Measurements from ENCODE around the gene INTS1. TPM values are rescaled to one million over a fixed set of nuclear protein-coding genes. Genes with fewer than 3 reads are reported as not detected.

Gene INTS1
- total RNA-seq, 1 donor: 66.2 TPM

- Histone ChIP-seq H3K4me2 (ENCODE audit: insufficient read depth, low read length) (no peak overlapping the region), H3K4me3 (ENCODE audit: insufficient read depth, low read length) (no peak overlapping the region), H2AFZ (ENCODE audit: low read length) (no peak overlapping the region), H3K27ac (ENCODE audit: low read depth, low read length) (no peak overlapping the region), H3K4me1 (ENCODE audit: insufficient read depth, low read length) (no peaks in the 10 kb centered on the region), H4K20me1 (ENCODE audit: insufficient read depth, low read length) (no peaks in the 10 kb centered on the region), H3K27me3 (ENCODE audit: insufficient read depth, low read length) (no peaks in the 10 kb centered on the region), H3K9me3 (ENCODE audit: low read depth, low read length) (no peaks in the 10 kb centered on the region), H3K79me2 (ENCODE audit: insufficient read depth, low read length) (no peaks in the 10 kb centered on the region), H3K36me3 (ENCODE audit: insufficient read depth, low read length) (no peaks in the 10 kb centered on the region)
- TF ChIP-seq, protein P1, sequence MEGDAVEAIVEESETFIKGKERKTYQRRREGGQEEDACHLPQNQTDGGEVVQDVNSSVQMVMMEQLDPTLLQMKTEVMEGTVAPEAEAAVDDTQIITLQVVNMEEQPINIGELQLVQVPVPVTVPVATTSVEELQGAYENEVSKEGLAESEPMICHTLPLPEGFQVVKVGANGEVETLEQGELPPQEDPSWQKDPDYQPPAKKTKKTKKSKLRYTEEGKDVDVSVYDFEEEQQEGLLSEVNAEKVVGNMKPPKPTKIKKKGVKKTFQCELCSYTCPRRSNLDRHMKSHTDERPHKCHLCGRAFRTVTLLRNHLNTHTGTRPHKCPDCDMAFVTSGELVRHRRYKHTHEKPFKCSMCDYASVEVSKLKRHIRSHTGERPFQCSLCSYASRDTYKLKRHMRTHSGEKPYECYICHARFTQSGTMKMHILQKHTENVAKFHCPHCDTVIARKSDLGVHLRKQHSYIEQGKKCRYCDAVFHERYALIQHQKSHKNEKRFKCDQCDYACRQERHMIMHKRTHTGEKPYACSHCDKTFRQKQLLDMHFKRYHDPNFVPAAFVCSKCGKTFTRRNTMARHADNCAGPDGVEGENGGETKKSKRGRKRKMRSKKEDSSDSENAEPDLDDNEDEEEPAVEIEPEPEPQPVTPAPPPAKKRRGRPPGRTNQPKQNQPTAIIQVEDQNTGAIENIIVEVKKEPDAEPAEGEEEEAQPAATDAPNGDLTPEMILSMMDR (IDR thresholded peaks at IDR 0.05; ENCODE audit: extremely low read depth, low read depth, low read length): no peak
- no peak for DNase-seq (ENCODE audit: insufficient read length, low spot score, missing footprints)
Measured at GRCh38 chr7:1548438-1548831, 44.2 kb upstream of the INTS1 start.

GRCh38 chr7:1547777-1548437 is 43.7 kb upstream of the INTS1 start:
- Histone ChIP-seq H3K4me2 (ENCODE audit: insufficient read depth, low read length) (no peak overlapping the region), H3K9me3 (ENCODE audit: low read depth, low read length) (no peaks in the 10 kb centered on the region), H3K27ac (ENCODE audit: low read depth, low read length) (no peak overlapping the region), H3K4me3 (ENCODE audit: insufficient read depth, low read length) (no peak overlapping the region), H3K36me3 (ENCODE audit: insufficient read depth, low read length) (no peaks in the 10 kb centered on the region), H2AFZ (ENCODE audit: low read length) (no peak overlapping the region), H3K79me2 (ENCODE audit: insufficient read depth, low read length) (no peaks in the 10 kb centered on the region), H4K20me1 (ENCODE audit: insufficient read depth, low read length) (no peaks in the 10 kb centered on the region), H3K27me3 (ENCODE audit: insufficient read depth, low read length) (no peaks in the 10 kb centered on the region), H3K4me1 (ENCODE audit: insufficient read depth, low read length) (no peaks in the 10 kb centered on the region)
- no peak for DNase-seq (ENCODE audit: insufficient read length, low spot score, missing footprints)
- TF ChIP-seq, protein P1 (IDR thresholded peaks at IDR 0.05; ENCODE audit: extremely low read depth, low read depth, low read length): no peak

GRCh38 chr7:1546909-1547776 is 43.0 kb upstream of the INTS1 start:
- Histone ChIP-seq H3K9me3 (ENCODE audit: low read depth, low read length) (no peaks in the 10 kb centered on the region), H3K79me2 (ENCODE audit: insufficient read depth, low read length) (no peaks in the 10 kb centered on the region), H2AFZ (ENCODE audit: low read length) (no peak overlapping the region), H3K4me3 (ENCODE audit: insufficient read depth, low read length) (no peak overlapping the region), H3K27ac (ENCODE audit: low read depth, low read length) (no peak overlapping the region), H3K36me3 (ENCODE audit: insufficient read depth, low read length) (no peaks in the 10 kb centered on the region), H4K20me1 (ENCODE audit: insufficient read depth, low read length) (no peaks in the 10 kb centered on the region), H3K4me2 (ENCODE audit: insufficient read depth, low read length) (no peak overlapping the region), H3K4me1 (ENCODE audit: insufficient read depth, low read length) (no peaks in the 10 kb centered on the region), H3K27me3 (ENCODE audit: insufficient read depth, low read length) (no peaks in the 10 kb centered on the region)
- DNase-seq (ENCODE audit: insufficient read length, low spot score, missing footprints): no peak
- TF ChIP-seq, protein P1 (IDR thresholded peaks at IDR 0.05; ENCODE audit: extremely low read depth, low read depth, low read length): no peak

DNA sequence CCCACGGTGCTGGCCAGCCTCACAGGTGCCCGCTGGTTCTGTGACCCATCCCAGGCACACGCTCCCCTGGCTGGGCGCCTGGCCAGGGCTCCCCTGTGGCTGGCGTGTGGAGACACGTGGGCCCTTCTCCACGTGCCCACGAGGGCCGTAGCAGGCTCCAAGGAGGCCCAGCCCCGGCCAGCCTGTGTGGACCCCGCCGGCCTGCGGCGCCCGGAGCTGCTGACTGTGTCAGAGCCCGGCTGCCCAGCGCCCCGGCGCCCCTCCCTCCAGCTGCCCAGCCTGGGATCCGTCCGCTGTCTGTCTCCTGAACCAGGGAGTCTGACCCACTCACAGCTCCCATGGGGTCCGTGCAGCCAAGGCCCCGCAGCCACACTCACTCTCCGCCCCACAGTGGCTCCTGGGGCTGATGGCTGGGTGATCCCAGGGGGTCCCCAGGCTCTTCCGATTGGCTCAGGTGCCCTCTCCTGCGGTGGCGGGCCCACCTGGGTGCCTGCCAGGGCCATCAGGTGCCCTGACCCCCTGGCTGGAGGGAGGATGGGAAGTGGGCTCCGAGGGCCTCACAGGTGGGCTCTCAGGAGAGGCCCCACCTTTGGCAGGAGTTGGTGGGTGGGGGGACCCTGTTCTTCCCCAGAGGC is 42.2 kb upstream of the INTS1 start:
- H3K27me3 ChIP-seq (ENCODE audit: insufficient read depth, low read length): no peaks in the 10 kb centered on the region
- H3K36me3 ChIP-seq (ENCODE audit: insufficient read depth, low read length): no peaks in the 10 kb centered on the region
- no peak overlapping the region for H3K27ac ChIP-seq (ENCODE audit: low read depth, low read length)
- TF ChIP-seq, protein P1 (IDR thresholded peaks at IDR 0.05; ENCODE audit: extremely low read depth, low read depth, low read length): no peak
- H3K4me3 ChIP-seq (ENCODE audit: insufficient read depth, low read length): no peak overlapping the region
- H3K4me2 ChIP-seq (ENCODE audit: insufficient read depth, low read length): no peak overlapping the region
- H3K79me2 ChIP-seq (ENCODE audit: insufficient read depth, low read length): no peaks in the 10 kb centered on the region
- no peak overlapping the region for H2AFZ ChIP-seq (ENCODE audit: low read length)
- no peaks in the 10 kb centered on the region for H3K4me1 ChIP-seq (ENCODE audit: insufficient read depth, low read length)
- no peaks in the 10 kb centered on the region for H4K20me1 ChIP-seq (ENCODE audit: insufficient read depth, low read length)
- DNase-seq (ENCODE audit: insufficient read length, low spot score, missing footprints): no peak
- no peaks in the 10 kb centered on the region for H3K9me3 ChIP-seq (ENCODE audit: low read depth, low read length)
